Measurements from ENCODE around the gene CABLES2.

Gene CABLES2

DNA sequence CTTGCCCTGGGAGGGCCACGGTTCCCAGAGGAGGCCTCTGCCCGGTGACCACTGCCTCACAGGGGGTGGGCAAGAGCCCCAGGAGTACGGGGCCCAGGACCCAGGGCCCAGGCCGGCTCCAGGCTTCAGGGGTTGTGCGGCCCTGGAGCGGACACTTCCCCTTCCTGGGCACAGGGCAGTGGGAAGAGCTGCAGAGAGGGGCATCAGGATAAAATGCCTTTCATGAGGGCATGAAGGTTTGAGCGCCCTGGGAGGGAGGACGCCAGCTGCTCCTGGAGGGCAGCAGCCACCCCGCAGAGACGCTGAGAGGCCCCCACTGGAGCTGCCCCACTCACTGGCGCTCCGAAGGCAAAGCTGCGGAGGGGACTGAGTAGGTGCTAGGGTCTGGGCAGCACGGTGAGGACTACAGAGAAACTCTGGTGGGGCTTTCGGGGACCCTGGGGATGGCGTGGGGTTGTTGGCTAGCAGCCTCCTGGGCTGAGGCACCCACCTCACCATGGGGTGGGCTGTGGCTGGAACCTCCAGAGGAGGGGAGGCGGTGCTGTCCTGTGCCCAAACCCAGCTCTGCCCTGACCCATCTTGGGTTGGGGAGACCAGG, 50.4 kb downstream of the CABLES2 start:
- H3K9me3 ChIP-seq (ENCODE audit: insufficient read depth, low read depth, low read length), result no peaks in the 10 kb centered on the region
- no peaks in the 10 kb centered on the region for H3F3A ChIP-seq (ENCODE audit: low read depth)
- no peaks in the 10 kb centered on the region for H3K36me3 ChIP-seq (ENCODE audit: insufficient read depth, low read length)
- H3K4me2 ChIP-seq (ENCODE audit: low read depth, low read length, poor library complexity, severe bottlenecking), result no peak overlapping the region
- no peaks in the 10 kb centered on the region for H3K9me2 ChIP-seq (replicated peaks; ENCODE audit: low read depth, low read length)
- no peaks in the 10 kb centered on the region for H4K20me1 ChIP-seq (ENCODE audit: insufficient read depth, low read length, poor library complexity, severe bottlenecking)
- no peak overlapping the region for H3K9ac ChIP-seq (ENCODE audit: low read depth, low read length, poor library complexity, severe bottlenecking)
- H3K4me3 ChIP-seq (ENCODE audit: low read length, poor library complexity, severe bottlenecking), result no peak overlapping the region
- no peaks in the 10 kb centered on the region for H3K4me1 ChIP-seq (ENCODE audit: insufficient read depth, low read length, poor library complexity, severe bottlenecking)
- TF ChIP-seq, protein P1, sequence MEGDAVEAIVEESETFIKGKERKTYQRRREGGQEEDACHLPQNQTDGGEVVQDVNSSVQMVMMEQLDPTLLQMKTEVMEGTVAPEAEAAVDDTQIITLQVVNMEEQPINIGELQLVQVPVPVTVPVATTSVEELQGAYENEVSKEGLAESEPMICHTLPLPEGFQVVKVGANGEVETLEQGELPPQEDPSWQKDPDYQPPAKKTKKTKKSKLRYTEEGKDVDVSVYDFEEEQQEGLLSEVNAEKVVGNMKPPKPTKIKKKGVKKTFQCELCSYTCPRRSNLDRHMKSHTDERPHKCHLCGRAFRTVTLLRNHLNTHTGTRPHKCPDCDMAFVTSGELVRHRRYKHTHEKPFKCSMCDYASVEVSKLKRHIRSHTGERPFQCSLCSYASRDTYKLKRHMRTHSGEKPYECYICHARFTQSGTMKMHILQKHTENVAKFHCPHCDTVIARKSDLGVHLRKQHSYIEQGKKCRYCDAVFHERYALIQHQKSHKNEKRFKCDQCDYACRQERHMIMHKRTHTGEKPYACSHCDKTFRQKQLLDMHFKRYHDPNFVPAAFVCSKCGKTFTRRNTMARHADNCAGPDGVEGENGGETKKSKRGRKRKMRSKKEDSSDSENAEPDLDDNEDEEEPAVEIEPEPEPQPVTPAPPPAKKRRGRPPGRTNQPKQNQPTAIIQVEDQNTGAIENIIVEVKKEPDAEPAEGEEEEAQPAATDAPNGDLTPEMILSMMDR (conservative IDR thresholded peaks at IDR 0.05; ENCODE audit: low read length), result no peak
- no peak for TF ChIP-seq EZH2phosphoT487 (IDR thresholded peaks at IDR 0.05; ENCODE audit: borderline replicate concordance)
- H3K79me2 ChIP-seq (ENCODE audit: insufficient read depth, low read length), result no peaks in the 10 kb centered on the region
- H3K27me3 ChIP-seq (ENCODE audit: insufficient read depth, low read length, poor library complexity, severe bottlenecking), result no peaks in the 10 kb centered on the region
- no peak overlapping the region for H2AFZ ChIP-seq (ENCODE audit: low read length)

- Histone ChIP-seq H3K9me2 (replicated peaks; ENCODE audit: low read depth, low read length) (no peaks in the 10 kb centered on the region), H3K4me3 (ENCODE audit: low read length, poor library complexity, severe bottlenecking) (no peak overlapping the region), H3K79me2 (ENCODE audit: insufficient read depth, low read length) (no peaks in the 10 kb centered on the region), H3K4me1 (ENCODE audit: insufficient read depth, low read length, poor library complexity, severe bottlenecking) (no peaks in the 10 kb centered on the region), H3K36me3 (ENCODE audit: insufficient read depth, low read length) (no peaks in the 10 kb centered on the region), H3K9ac (ENCODE audit: low read depth, low read length, poor library complexity, severe bottlenecking) (no peak overlapping the region), H4K20me1 (ENCODE audit: insufficient read depth, low read length, poor library complexity, severe bottlenecking) (no peaks in the 10 kb centered on the region), H3K9me3 (ENCODE audit: insufficient read depth, low read depth, low read length) (no peaks in the 10 kb centered on the region), H2AFZ (ENCODE audit: low read length) (no peak overlapping the region), H3F3A (ENCODE audit: low read depth) (no peaks in the 10 kb centered on the region), H3K27me3 (ENCODE audit: insufficient read depth, low read length, poor library complexity, severe bottlenecking) (no peaks in the 10 kb centered on the region), H3K4me2 (ENCODE audit: low read depth, low read length, poor library complexity, severe bottlenecking) (no peak overlapping the region)
- TF ChIP-seq, protein P1 (conservative IDR thresholded peaks at IDR 0.05; ENCODE audit: low read length), result no peak
- TF ChIP-seq EZH2phosphoT487 (IDR thresholded peaks at IDR 0.05; ENCODE audit: borderline replicate concordance), result no peak
Measured at GRCh38 chr20:62355878-62356588, 51.1 kb downstream of the CABLES2 start.

- Histone ChIP-seq H3K9ac (ENCODE audit: low read depth, low read length, poor library complexity, severe bottlenecking) (no peak overlapping the region), H4K20me1 (ENCODE audit: insufficient read depth, low read length, poor library complexity, severe bottlenecking) (no peaks in the 10 kb centered on the region)
Measured at GRCh38 chr20:62355516-62355877, 51.6 kb downstream of the CABLES2 start.

More at GRCh38 chr20:62355516-62355877, 51.6 kb downstream of the CABLES2 start:
- Histone ChIP-seq H3K9me2 (replicated peaks; ENCODE audit: low read depth, low read length) (no peaks in the 10 kb centered on the region), H3K4me2 (ENCODE audit: low read depth, low read length, poor library complexity, severe bottlenecking) (no peak overlapping the region), H3K9me3 (ENCODE audit: insufficient read depth, low read depth, low read length) (no peaks in the 10 kb centered on the region), H3K4me1 (ENCODE audit: insufficient read depth, low read length, poor library complexity, severe bottlenecking) (no peaks in the 10 kb centered on the region), H3K79me2 (ENCODE audit: insufficient read depth, low read length) (no peaks in the 10 kb centered on the region), H3K36me3 (ENCODE audit: insufficient read depth, low read length) (no peaks in the 10 kb centered on the region), H3K4me3 (ENCODE audit: low read length, poor library complexity, severe bottlenecking) (no peak overlapping the region), H3K27me3 (ENCODE audit: insufficient read depth, low read length, poor library complexity, severe bottlenecking) (no peaks in the 10 kb centered on the region), H2AFZ (ENCODE audit: low read length) (no peak overlapping the region), H3F3A (ENCODE audit: low read depth) (no peaks in the 10 kb centered on the region)
- TF ChIP-seq, protein P1 (conservative IDR thresholded peaks at IDR 0.05; ENCODE audit: low read length), result no peak
- TF ChIP-seq EZH2phosphoT487 (IDR thresholded peaks at IDR 0.05; ENCODE audit: borderline replicate concordance), result no peak
